ENCODE measurements around the gene TECTB.

Gene TECTB

GRCh38 chr10:112333452-112333851 is 50.3 kb downstream of the TECTB start:
- ChIA-PET POLR2A (no interaction called here), CTCF (interaction anchor here (0.8 to 1.2 kb wide), 2 partner anchors 19 to 25 kb away, joined by 3 to 4 read pairs; no protein-coding TSS in a partner anchor)
- no peak for TF ChIP-seq CTCF (IDR thresholded peaks at IDR 0.05; ENCODE audit: insufficient read depth, low read length, missing control alignments)
- no peak for DNase-seq (ENCODE audit: low read depth, low spot score)
- no peak overlapping the region for H3K4me3 ChIP-seq (ENCODE audit: low read depth, low read length)

- POLR2A ChIA-PET: interaction anchor here (0.6 kb wide), 1 partner anchor 1308 kb away, joined by 3 read pairs; no protein-coding TSS in a partner anchor
- H3K4me3 ChIP-seq (ENCODE audit: low read depth, low read length): no peak overlapping the region
- TF ChIP-seq CTCF (IDR thresholded peaks at IDR 0.05; ENCODE audit: insufficient read depth, low read length, missing control alignments): no peak
- no peak for DNase-seq (ENCODE audit: low read depth, low spot score)
- CTCF ChIA-PET: interaction anchor here (1.0 to 1.5 kb wide), 3 partner anchors 8 to 137 kb away, joined by 3 to 5 read pairs (median 4); no protein-coding TSS in a partner anchor
These were observed 52.1 kb downstream of the TECTB start for GRCh38 chr10:112335111-112335867.

- TF ChIP-seq CTCF (IDR thresholded peaks at IDR 0.05; ENCODE audit: insufficient read depth, low read length, missing control alignments): no peak
- H3K4me3 ChIP-seq (ENCODE audit: low read depth, low read length): no peak overlapping the region
- ChIA-PET CTCF (interaction anchor here (1.0 to 1.5 kb wide), 3 partner anchors 9 to 136 kb away, joined by 3 to 5 read pairs (median 4); no protein-coding TSS in a partner anchor), POLR2A (interaction anchor here (0.6 kb wide), 1 partner anchor 1308 kb away, joined by 3 read pairs; no protein-coding TSS in a partner anchor)
- DNase-seq (ENCODE audit: low read depth, low spot score): no peak
These were observed 52.7 kb downstream of the TECTB start for GRCh38 chr10:112335868-112336265.

- ChIA-PET CTCF (interaction anchor here (1.0 to 1.1 kb wide), 2 partner anchors 10 to 23 kb away, joined by 3 to 4 read pairs; no protein-coding TSS in a partner anchor), POLR2A (no interaction called here)
- no peak for TF ChIP-seq CTCF (IDR thresholded peaks at IDR 0.05; ENCODE audit: insufficient read depth, low read length, missing control alignments)
- no peak for DNase-seq (ENCODE audit: low read depth, low spot score)
- no peak overlapping the region for H3K4me3 ChIP-seq (ENCODE audit: low read depth, low read length)
These were observed 53.5 kb downstream of the TECTB start for GRCh38 chr10:112336556-112337201.

GRCh38 chr10:112338957-112339356 is 55.8 kb downstream of the TECTB start:
- H3K4me3 ChIP-seq (ENCODE audit: low read depth, low read length): no peak overlapping the region
- ChIA-PET POLR2A (no interaction called here), CTCF (interaction anchor here (1.5 kb wide), 1 partner anchor 203 kb away, joined by 4 read pairs; no protein-coding TSS in a partner anchor)
- no peak for DNase-seq (ENCODE audit: low read depth, low spot score)
- TF ChIP-seq CTCF (IDR thresholded peaks at IDR 0.05; ENCODE audit: insufficient read depth, low read length, missing control alignments): no peak

- POLR2A ChIA-PET: no interaction called here
- no peak for TF ChIP-seq CTCF (IDR thresholded peaks at IDR 0.05; ENCODE audit: insufficient read depth, low read length, missing control alignments)
- H3K4me3 ChIP-seq (ENCODE audit: low read depth, low read length): no peak overlapping the region
- no peak for DNase-seq (ENCODE audit: low read depth, low spot score)
- CTCF ChIA-PET: no interaction called here
These were observed 57.4 kb downstream of the TECTB start for GRCh38 chr10:112340601-112341000.
